ENCODE measurements around the gene SUMO3. TPM values are rescaled to one million over a fixed set of nuclear protein-coding genes. Genes with fewer than 3 reads are reported as not detected.

SUMO3 gene
- total RNA-seq, 2 donors from 2014 or later, result 50.1 to 53.9 TPM

DNA sequence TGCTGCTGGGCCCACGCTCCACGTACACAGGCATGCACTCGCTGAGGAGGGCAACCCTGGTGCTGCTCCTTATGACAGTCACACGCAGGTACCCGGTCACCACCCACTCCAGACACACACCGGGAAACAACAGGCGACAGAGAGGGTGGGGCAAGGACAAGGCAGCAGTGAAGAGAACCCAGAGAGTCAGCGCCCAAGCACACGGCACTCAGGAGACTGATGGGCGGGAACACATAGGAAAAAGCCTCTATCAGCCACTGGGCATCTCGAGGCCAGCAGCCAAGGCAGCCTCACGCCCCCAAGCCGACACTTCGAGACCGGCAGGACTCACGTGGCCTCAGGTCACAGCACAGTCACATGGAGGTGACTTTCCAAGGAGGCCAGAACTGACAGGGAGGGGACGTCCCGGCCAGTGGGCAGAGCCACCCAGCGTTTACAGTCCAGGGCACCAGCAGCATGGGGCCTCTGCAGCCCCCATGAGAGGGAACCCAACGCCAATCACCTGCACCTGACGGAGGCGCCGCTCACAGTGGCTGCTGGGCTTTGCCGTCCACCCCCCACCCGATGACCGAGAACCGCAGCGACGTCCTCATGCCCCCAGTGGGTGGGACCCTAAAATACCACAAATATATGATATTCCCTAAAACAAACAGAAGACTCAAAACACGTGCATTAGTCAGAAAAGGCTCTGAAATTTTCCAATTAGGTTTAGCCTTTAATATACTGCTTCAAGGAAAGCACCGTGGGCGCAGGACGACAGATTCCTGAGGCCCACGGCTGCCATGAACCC is 35.9 kb upstream of the SUMO3 start:
- peak in 1 of 2 donors; percentile 21 for ATAC-seq
- peak overlapping the region; percentile 39 to 63 for H3K27ac Mint-ChIP-seq
- DNase-seq (ENCODE audit: low spot score), result no peak
- H3K9me3 Mint-ChIP-seq, result no peaks in the 10 kb centered on the region
- peaks cover 5% of the 10 kb centered on the region for H3K36me3 Mint-ChIP-seq
- peaks cover 25 to 27% of the 10 kb centered on the region in 2 donors for H3K4me1 Mint-ChIP-seq (ENCODE audit: low read depth in 2 of 2)
- no peaks in the 10 kb centered on the region for H3K27me3 Mint-ChIP-seq
- peak overlapping the region; percentile 25 for H3K4me3 Mint-ChIP-seq

DNA sequence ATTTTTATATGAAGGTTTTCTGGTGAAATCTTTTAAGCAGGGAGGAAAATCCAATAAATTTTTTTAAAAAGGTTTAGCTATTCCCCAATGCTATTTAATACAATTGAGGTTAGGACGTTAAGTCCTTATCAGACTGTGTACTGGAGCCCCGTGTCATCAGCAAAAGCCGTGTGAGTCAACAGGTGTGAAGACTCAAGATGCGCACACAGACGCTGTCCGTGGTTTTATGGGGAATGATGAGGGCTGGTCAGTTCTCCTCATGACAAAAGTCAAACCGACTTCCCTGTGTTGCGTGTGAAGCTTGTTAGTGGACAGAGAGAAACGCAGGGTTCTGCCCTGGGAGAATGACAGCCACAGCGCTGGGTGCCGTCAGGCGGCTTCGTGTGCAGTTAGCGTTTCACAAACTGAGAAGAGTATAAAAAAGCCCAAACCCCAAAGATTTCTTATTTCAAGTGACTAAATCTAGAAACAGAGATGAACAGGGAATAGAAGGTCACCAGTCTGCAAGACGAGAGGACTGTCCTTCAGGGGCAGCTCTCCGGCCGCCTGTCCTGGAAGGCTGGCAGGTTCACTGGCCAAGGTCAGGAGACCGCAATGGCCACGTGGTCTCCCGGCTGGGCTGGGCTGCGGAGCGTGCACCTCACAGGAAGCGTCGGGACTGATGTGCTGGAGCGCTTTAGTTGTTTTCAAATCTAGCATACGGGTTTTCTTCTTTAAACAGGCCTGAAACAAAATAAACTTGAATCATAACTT is 33.2 kb upstream of the SUMO3 start:
- no peaks in the 10 kb centered on the region for H3K9me3 Mint-ChIP-seq
- DNase-seq (ENCODE audit: low spot score) (no peak), ATAC-seq (no peak)
- peaks cover 5% of the 10 kb centered on the region for H3K36me3 Mint-ChIP-seq
- H3K27me3 Mint-ChIP-seq, result no peaks in the 10 kb centered on the region
- no peak overlapping the region for H3K4me3 Mint-ChIP-seq
- H3K27ac Mint-ChIP-seq, result peak overlapping the region; percentile 3 to 77
- H3K4me1 Mint-ChIP-seq (ENCODE audit: low read depth in 2 of 2), result peaks cover 27 to 31% of the 10 kb centered on the region in 2 donors

DNA sequence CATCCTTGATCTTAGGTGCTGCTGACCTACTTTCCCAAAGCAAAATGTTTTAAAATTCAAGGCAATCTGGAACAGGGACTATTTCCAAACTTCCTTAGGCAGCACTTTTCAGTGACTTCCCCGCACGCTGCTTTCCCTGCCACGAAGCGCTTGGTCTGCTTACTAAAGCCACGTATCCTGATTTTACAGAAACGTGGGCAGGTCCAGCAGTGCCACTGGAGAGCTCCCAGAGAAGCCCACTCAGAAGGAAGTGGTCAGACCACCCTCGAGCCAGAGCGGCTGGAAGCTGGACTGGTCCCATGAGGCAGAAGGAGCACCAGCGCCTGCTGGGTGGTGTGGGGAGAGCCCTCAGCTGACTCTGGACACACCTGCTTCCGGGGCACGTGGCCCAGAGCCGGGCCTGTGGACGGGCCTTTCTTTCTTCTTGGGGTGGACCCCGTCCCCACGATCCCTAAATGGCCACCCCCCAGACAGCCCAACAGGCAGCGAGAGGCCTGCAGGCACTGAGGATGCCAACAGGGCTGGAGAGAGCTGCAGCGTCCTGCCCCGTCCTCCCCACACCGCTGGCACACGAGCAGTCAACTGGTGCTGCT is 32.4 kb upstream of the SUMO3 start:
- Mint-ChIP-seq H3K27ac (no peak overlapping the region), H3K4me3 (no peak overlapping the region), H3K36me3 (peaks cover 5% of the 10 kb centered on the region), H3K4me1 (ENCODE audit: low read depth in 2 of 2) (peaks cover 25 to 30% of the 10 kb centered on the region in 2 donors), H3K9me3 (no peaks in the 10 kb centered on the region), H3K27me3 (no peaks in the 10 kb centered on the region)
- ATAC-seq, result no peak
- DNase-seq (ENCODE audit: low spot score), result no peak

DNA sequence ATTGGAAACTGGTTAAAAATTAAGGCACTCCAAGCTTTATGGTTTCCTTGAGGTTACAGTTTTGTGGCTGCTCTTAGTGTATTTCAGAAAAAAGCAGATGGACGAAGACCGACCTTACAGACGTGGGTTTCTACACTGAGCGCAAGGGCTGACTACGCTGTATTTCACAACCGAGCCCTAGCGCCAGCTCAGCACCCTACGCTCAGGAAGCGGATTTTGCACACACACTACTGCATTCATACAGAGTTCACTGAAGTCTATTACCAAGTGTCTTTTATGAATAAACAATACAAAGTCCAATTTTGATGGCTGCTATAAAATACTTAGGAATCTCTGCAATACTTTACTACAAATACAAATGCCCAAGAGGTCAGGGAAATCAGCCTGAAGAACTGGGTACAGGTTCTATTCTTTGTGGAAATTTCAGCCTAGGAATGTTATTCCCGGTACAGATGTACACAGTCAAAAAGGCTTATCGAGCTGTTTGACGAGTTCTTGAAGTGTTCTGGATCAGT is 31.8 kb upstream of the SUMO3 start:
- Mint-ChIP-seq H3K27ac (no peak overlapping the region), H3K4me3 (no peak overlapping the region), H3K4me1 (ENCODE audit: low read depth in 2 of 2) (peaks cover 19 to 25% of the 10 kb centered on the region in 2 donors), H3K27me3 (no peaks in the 10 kb centered on the region), H3K9me3 (no peaks in the 10 kb centered on the region), H3K36me3 (peaks cover 5% of the 10 kb centered on the region)
- ATAC-seq (no peak), DNase-seq (ENCODE audit: low spot score) (no peak)

DNA sequence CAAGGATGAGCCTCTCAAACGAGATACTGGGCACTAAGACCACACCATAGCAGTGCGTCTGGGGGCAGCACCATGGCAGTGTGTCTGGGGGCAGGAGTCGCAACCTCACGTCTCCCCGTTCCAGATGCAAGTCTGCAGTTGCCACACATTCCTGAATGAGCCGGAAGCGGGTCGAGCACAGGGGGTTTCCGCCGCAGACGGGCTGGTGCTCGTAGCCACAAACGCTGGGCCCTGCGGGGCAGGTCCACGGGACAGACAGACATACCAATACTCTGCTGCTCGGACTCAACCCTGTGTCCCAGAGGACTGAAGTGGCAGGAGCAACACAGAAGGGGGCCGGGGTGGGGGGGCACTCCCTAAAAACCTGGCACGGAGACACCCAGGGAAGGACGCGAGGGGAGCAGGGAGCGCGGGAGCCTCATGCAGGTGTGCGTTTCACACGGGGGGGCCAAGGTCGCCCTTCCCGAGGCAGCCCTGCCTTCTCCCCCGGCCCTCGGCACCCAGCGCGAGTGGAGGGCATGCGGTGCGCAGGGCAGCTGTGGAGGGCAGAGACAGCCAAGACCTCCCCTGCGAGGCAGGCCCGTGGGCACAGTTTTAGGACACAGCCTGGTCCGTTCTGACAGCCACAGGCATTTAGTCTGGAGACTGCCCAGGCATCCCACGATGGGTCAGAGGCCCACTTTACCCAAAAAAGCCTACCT is 31.1 kb upstream of the SUMO3 start:
- DNase-seq (ENCODE audit: low spot score) (no peak), ATAC-seq (no peak)
- H3K36me3 Mint-ChIP-seq, result peaks cover 5% of the 10 kb centered on the region
- peaks cover 12 to 18% of the 10 kb centered on the region in 2 donors for H3K4me1 Mint-ChIP-seq (ENCODE audit: low read depth in 2 of 2)
- no peak overlapping the region for H3K4me3 Mint-ChIP-seq
- no peaks in the 10 kb centered on the region for H3K27me3 Mint-ChIP-seq
- H3K27ac Mint-ChIP-seq, result no peak overlapping the region
- H3K9me3 Mint-ChIP-seq, result no peaks in the 10 kb centered on the region

DNA sequence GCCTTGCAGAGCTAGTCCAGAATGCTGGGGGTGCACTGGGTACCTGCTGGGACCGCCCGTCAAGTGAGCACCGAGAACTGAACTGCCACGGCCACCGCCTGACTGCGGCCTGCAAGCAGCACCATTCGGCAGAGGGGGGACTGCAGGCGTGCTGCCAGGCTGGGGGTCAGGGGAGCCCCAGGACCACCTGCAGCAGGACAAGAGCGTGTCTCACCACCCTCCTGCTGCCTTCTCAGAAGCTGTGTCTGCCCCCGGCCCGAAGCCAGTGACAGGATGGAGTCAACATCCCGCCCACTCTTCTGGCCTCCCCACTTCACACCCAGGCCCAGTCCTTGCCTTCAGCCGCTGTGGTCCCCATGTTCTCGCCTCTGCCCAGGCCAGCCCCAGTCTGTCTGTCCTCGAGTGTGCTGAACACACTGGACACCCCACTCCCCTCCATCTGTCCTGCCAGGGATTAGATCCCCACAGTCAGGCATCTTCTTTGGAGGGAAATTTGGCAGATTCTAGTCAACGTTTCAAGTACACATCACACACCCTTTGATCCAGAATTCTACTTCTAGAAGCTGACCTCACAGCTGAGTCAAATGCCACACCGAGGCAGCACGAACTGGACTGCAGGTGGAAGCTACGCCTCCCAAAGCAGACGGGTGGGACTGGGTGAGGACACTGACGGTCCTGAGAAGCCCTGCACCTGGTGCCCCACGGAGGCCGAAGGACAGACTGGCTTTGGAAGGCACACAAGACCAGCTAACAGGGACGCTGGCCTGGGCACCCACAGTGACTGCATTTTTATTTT is 29.6 kb upstream of the SUMO3 start:
- Mint-ChIP-seq H3K27me3 (peaks cover 0 to 2% of the 10 kb centered on the region in 2 donors), H3K27ac (no peak overlapping the region)
- no peak for DNase-seq (ENCODE audit: low spot score)

DNA sequence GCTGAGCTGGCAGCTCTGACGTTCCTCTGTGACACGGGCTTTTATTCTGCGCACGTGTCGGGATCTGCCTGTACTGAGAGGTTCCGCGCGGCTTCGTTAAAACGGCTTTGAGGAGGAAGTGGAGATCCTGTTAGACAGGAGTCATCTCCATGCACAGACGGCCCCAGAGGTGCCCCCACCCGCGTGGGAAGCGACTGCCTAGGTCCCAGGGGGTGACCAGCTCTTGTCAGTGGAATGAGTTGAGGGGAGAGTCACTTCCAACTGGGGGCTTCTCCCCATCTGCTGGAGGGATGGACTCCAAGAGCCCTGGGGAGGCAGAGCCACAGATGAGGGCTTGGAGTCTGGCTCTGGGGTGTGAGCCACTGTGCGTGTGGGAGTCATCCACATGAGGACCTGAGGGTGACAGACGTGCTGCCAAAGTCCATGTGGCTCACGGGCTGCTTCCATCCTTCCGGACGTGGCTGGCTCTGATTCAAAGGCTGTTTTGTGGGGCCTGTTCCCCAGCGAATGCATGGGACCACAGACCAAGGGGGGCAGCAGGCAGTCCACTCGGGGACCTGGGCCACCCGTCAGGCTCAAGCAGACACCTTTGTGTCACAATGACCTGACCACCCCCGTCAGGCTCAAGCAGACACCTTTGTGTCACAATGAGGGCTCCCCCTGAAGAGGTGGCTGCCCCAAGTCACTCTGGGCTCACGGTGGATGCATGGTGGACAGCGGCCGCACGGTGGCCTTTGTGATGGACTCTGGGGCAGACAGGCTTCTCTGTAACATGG is 28.8 kb upstream of the SUMO3 start:
- peak overlapping the region; percentile 34 for H3K4me3 Mint-ChIP-seq
- DNase-seq (ENCODE audit: low spot score), result no peak
- no peaks in the 10 kb centered on the region for H3K9me3 Mint-ChIP-seq
- peak overlapping the region in 1 of 2 donors; percentile 45 for H3K27ac Mint-ChIP-seq
- H3K36me3 Mint-ChIP-seq, result peaks cover 5% of the 10 kb centered on the region
- peaks cover 0 to 3% of the 10 kb centered on the region in 2 donors for H3K27me3 Mint-ChIP-seq
- peaks cover 6 to 13% of the 10 kb centered on the region in 2 donors for H3K4me1 Mint-ChIP-seq (ENCODE audit: low read depth in 2 of 2)
- ATAC-seq, result peak in 1 of 2 donors; percentile 8

More for the DNA sequence above, 29.6 kb upstream of the SUMO3 start:
- peaks cover 6 to 13% of the 10 kb centered on the region in 2 donors for H3K4me1 Mint-ChIP-seq (ENCODE audit: low read depth in 2 of 2)
- H3K4me3 Mint-ChIP-seq, result no peak overlapping the region
- no peak for ATAC-seq
- no peaks in the 10 kb centered on the region for H3K9me3 Mint-ChIP-seq
- peaks cover 5% of the 10 kb centered on the region for H3K36me3 Mint-ChIP-seq

DNA sequence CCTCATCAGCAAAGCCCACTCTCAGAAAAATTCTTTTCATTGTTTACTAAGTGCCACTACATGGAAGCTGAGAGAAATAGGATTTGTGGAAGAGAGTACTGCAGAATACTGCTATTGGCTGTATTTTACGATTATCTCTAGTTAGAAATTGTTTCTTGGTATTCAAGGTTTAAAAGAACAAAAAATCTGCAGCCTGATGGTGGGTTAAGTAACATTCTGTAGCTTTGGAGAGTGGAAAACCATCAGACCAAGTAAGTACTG is 28.3 kb upstream of the SUMO3 start:
- H3K27ac Mint-ChIP-seq, result peak overlapping the region in 1 of 2 donors; percentile 45
- DNase-seq (ENCODE audit: low spot score), result no peak
- H3K36me3 Mint-ChIP-seq, result peaks cover 4% of the 10 kb centered on the region
- no peaks in the 10 kb centered on the region for H3K9me3 Mint-ChIP-seq
- no peak for ATAC-seq
- H3K27me3 Mint-ChIP-seq, result peaks cover 0 to 3% of the 10 kb centered on the region in 2 donors
- peak overlapping the region; percentile 34 for H3K4me3 Mint-ChIP-seq
- H3K4me1 Mint-ChIP-seq (ENCODE audit: low read depth in 2 of 2), result peaks cover 6 to 13% of the 10 kb centered on the region in 2 donors

DNA sequence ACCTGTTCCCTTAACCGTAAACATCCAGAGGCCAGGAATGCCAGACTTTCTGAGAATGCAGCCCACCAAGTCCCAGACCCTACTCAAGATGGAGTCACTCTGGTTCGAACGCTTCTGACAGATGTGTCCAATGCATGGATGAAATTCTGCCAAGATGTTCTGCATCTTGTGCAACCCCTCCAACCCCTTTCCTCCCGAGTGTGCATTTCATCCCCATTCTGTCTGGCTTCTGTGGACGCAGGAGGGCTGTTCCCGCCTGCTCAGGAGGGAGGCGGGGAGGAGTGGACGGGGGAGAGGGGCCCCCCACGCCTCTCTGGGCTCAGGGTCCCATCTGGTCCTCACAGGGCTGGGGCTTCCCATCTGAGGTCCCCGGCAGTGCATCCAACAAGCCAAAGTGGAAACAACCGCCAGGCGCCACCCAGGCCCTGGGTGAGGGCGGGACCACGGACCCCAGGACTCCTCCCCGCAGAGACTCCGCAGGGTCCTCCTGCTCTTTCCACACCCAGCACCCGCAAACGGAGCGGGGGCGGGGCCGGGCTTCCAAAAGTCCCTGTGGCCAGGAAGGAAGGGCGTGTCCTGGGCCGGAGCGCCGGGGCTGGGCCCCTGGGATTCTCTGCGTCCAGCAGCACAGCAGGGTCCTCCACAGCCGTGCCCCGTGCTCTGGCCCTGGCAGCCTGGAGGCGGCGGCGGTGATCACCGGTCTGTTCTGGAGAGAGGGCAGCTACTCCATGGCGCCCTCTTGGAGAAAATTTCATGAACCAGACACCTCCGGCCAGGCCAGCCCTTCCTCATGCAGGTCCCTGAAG is 27.8 kb upstream of the SUMO3 start:
- Mint-ChIP-seq H3K27ac (no peak overlapping the region), H3K36me3 (no peaks in the 10 kb centered on the region)

DNA sequence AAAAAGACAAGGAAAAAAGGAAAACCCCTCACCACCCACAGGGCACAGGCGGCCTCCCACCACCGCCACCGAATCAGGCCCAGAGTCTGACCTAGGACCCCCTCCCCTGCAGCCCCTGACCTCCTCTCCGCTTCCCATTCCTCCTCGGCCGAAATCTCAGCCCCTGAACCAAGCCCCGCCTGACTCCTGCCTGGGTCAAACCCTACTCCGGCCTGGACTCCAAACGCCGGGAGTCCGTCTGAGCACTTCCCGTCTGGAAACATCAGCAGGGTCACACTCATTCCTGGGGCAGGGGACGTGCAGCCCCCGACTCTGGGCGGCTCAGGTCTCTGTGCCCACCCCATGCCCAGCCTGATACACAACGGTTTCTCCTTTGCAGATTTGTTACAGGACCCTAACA is 26.4 kb upstream of the SUMO3 start:
- peaks cover 6 to 10% of the 10 kb centered on the region in 2 donors for H3K4me1 Mint-ChIP-seq (ENCODE audit: low read depth in 2 of 2)
- no peak overlapping the region for H3K4me3 Mint-ChIP-seq
- no peak for DNase-seq (ENCODE audit: low spot score)
- no peak for ATAC-seq
- H3K27ac Mint-ChIP-seq, result no peak overlapping the region
- peaks cover 0 to 3% of the 10 kb centered on the region in 2 donors for H3K27me3 Mint-ChIP-seq
- H3K9me3 Mint-ChIP-seq, result no peaks in the 10 kb centered on the region
- no peaks in the 10 kb centered on the region for H3K36me3 Mint-ChIP-seq

More for the DNA sequence above, 27.8 kb upstream of the SUMO3 start:
- ATAC-seq (peak; percentile 71 to 84), DNase-seq (ENCODE audit: low spot score) (peak; percentile 74)
- peaks cover 0 to 3% of the 10 kb centered on the region in 2 donors for H3K27me3 Mint-ChIP-seq
- peak overlapping the region; percentile 34 for H3K4me3 Mint-ChIP-seq
- no peaks in the 10 kb centered on the region for H3K9me3 Mint-ChIP-seq
- H3K4me1 Mint-ChIP-seq (ENCODE audit: low read depth in 2 of 2), result peaks cover 6 to 10% of the 10 kb centered on the region in 2 donors

DNA sequence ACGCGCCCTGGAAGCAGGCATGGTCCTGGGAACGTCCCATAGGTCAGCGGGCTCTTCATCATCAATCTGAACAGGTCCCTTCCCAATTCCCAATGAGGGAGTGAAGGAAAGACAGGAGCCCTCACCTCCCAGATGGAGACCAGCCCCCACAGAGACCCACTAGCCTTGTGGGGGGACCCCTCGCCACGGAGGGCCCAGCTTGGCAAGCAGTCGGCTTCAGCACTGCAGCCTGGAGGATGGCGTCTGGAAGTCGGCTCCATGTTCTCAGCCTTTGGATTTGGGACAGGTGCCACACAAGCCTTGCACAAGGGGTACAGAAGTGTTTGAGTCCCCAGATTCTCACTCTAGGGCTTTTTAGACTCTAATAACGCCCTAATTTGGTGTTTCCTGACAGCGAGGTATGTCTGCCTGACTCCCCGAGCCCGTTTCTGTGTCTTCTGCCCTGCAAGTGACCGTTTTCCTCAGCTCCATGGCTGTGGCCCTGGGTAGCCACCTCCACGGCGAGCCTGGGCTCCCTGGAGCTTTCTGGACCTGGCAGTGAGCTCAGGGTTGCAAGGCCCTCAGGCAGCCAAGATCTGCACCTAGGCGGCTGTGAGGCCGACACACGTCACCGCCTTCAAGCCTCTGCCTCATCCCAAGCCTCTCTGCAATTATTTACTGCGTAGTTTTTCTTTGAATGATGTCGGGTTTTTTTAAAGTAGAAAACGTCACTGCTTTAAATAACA is 25.0 kb upstream of the SUMO3 start:
- Mint-ChIP-seq H3K4me3 (no peak overlapping the region), H3K27ac (peak overlapping the region in 1 of 2 donors; percentile 34), H3K9me3 (no peaks in the 10 kb centered on the region), H3K27me3 (peaks cover 0 to 3% of the 10 kb centered on the region in 2 donors), H3K4me1 (ENCODE audit: low read depth in 2 of 2) (peaks cover 6 to 10% of the 10 kb centered on the region in 2 donors), H3K36me3 (no peaks in the 10 kb centered on the region)
- DNase-seq (ENCODE audit: low spot score) (no peak), ATAC-seq (no peak)

Measured in natural killer cell treated with Interleukin-12 subunit alpha and Interleukin-12 subunit beta and Interleukin-15 and Interleukin-18, amount 100 ng/mL, for 72 hours (primary cell).